Measurements from ENCODE around the gene PRPS2. TPM values are rescaled to one million over a fixed set of nuclear protein-coding genes. Genes with fewer than 3 reads are reported as not detected.

The PRPS2 gene
- polyA plus RNA-seq (ENCODE audit: insufficient read length in 4 of 4), result 100 to 1,000 TPM in 2 of 4 donors, 10 to 100 TPM in 2; 84.6 to 115 (median 101) TPM

- DNase-seq (ENCODE audit: low read depth in 4 of 4, low spot score in 2 of 4), result peak in 2 of 4 donors; percentile 36 to 40
Measured at GRCh38 chrX:12791257-12792228, at the start of gene PRPS2. Gene PRPS2 (plus strand): TSS chrX:12791412. CDS start chrX:12791498, 86 bp downstream.

- DNase-seq (ENCODE audit: low read depth in 4 of 4, low spot score in 2 of 4), result no peak
Measured at GRCh38 chrX:12741416-12741815, 49.8 kb upstream of the PRPS2 start.

DNA sequence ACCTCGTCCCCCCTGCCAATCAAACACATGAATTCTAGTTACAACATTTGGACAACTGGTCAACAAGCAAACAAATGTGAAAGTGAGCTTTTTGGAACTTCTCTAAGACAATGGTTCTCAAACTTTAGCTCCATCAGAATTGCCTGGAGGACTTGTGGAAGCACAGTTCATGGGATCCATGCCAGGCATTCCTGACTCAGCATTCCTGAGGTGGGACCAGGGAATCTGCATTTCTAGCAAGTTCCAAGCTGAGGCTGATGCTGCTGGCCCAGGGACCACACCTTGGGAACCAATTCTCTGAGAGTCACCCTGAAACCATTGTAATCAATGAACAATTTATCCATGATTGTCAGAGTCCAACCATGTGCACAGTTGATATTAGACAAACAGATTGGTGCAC, 43.8 kb upstream of the PRPS2 start:
- no peak for DNase-seq (ENCODE audit: low read depth in 4 of 4, low spot score in 2 of 4)

DNA sequence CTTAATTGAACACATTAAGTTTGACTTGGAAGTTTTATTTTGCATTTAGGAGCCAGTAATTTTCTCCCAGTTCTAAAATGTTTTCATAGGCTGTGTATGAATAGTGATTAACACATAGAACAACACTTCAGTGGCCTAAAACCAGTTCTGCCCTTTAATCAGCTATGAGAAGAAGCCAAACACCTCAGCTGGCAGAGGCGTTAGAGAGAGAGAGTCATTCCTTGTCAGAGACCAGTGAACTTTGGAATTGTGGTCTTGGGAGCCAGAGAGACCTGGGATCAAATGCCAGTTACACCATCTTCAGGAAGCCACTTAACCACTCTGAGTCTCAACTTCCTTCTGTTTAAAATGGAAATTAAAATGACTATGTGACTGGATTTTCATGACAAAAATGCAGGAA, 39.3 kb upstream of the PRPS2 start:
- DNase-seq (ENCODE audit: low read depth in 4 of 4, low spot score in 2 of 4), result no peak

GRCh38 chrX:12753366-12753765, 37.8 kb upstream of the PRPS2 start:
- no peak for DNase-seq (ENCODE audit: low read depth in 4 of 4, low spot score in 2 of 4)

DNA sequence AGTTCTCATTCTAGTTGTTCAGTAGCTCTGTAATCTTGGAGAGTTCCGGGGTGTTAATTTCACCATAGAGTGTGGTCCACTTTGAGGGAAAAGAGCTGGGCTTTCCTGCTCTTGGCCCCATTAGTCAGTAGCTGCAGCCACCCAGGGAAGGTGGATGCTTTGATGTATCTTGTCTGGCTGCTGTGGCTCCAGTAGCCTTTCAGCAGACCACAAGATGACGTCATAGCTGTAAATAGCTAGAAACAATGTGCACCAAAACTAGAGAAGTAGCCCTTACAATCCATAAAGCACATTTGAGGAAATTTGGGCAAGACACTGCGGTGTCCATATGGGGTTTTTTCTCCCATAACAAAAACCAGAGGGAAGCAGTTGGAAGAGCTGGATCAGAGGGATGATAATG, 32.9 kb upstream of the PRPS2 start:
- DNase-seq (ENCODE audit: low read depth in 4 of 4, low spot score in 2 of 4), result no peak

- no peak for DNase-seq (ENCODE audit: low read depth in 4 of 4, low spot score in 2 of 4)
Measured at GRCh38 chrX:12767856-12768255, 23.4 kb upstream of the PRPS2 start.

GRCh38 chrX:12768491-12768890, 22.7 kb upstream of the PRPS2 start:
- DNase-seq (ENCODE audit: low read depth in 4 of 4, low spot score in 2 of 4), result no peak

- DNase-seq (ENCODE audit: low read depth in 4 of 4, low spot score in 2 of 4), result no peak
Measured at GRCh38 chrX:12770440-12770839, 20.8 kb upstream of the PRPS2 start.

DNA sequence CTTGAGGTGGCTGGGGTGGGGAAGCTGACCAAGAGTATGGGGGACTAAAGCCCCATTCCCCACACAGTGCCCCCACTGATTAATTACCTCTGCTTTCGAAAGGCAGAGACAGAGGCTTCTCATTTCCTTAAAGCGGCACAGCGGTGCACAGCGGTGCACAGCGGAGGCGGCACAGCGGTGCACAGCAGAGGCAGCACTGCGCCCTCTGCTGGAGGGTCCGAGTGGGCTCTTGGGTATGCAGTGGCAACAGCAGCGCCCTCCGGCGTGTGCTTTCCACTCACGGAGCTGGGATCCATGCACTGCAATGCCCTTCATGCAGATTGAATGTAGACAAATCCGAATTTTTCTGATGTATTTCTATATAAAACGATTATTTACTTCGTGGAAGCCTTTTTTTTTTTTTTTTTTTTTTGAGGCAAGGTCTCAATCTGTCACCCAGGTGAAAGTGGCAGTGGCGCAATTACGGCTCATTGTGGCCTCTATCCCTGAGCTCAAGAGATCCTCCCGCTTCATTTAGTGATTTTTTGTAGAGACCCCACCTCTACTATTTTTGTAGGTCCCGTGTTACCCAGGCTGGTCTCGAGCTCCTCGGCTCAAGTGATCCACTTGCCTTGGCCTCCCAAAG, 19.7 kb upstream of the PRPS2 start:
- DNase-seq (ENCODE audit: low read depth in 4 of 4, low spot score in 2 of 4), result no peak

DNA sequence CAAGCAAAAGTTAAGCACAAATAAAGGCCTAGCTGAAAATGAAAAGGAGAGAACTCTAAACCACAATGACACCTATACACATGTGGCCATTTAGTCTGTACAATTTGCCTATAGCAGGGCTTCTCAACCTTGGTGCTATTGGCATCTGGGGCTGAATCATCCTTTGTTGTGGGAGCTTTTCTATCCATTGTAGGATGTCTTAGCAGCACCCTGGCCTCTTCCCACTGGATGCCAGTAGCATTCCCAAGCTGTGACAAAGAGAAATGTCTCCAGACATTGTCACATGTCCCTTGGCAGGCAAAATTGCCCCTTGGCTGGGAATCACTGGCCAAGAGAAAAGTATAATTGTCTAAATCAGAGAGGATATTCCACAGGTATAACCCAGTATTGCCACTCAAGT, 13.5 kb upstream of the PRPS2 start:
- DNase-seq (ENCODE audit: low read depth in 4 of 4, low spot score in 2 of 4), result no peak

DNA sequence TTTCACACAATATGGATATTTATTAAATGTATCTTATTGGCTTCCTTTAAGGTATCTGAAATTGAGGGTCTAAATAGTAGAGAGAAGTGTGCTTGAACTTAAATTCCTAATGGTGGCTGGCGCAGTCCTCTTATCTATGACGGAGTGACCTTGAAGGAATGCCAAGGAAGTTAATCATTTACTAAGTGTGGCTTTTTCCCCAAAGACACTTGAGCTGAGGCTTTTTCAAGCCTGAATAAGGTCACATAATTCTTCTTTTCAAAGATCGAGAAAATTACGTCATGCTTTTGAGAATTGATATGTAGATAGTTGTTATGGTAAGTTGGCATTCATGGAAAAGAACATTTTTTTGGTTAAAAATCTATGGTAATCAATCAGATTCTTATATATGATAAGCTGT, 11.7 kb upstream of the PRPS2 start:
- no peak for DNase-seq (ENCODE audit: low read depth in 4 of 4, low spot score in 2 of 4)

GRCh38 chrX:12788645-12789044, 2.6 kb upstream of the PRPS2 start:
- no peak for DNase-seq (ENCODE audit: low read depth in 4 of 4, low spot score in 2 of 4)

GRCh38 chrX:12789976-12790375, 1.2 kb upstream of the PRPS2 start:
- DNase-seq (ENCODE audit: low read depth in 4 of 4, low spot score in 2 of 4), result no peak

DNA sequence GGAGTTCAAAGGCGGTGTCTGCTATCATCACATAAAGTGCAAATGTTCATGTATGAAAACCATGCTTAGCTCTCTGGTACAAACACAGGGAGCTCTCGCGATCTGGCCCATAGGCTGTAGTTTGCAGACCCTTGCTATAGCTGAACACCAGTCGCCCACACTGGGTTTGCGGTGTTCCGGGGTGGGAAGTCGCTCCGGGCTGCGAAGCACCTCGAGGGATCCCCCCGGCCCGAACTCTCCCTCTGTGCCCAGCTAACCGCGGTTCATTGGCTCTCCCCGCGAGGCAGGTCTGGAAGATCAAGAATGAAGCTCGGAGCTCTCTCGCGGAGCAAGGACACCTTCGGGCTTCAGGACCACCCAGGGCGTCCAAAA, 341 bp upstream of the PRPS2 start:
- no peak for DNase-seq (ENCODE audit: low read depth in 4 of 4, low spot score in 2 of 4)

DNA sequence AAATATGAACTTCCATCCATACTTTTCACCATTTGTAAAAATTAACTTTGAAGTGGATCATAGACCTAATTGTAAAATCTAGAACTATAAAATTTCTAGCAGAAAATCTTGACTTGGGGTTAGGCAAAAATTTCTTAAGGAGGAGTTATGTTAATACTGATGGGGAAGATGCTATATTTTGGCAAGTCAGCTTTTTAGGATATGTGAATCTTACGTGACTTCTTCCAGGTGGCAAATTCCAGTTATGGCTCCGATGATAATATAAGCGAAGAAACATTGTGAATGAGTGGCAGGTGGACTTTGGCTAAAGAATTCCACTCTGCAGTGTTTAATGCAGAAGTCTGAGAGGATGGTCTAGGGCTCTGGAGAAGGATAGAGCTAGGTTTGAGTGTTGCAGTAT, 1.5 kb downstream of the PRPS2 start:
- no peak for DNase-seq (ENCODE audit: low read depth in 4 of 4, low spot score in 2 of 4)

DNA sequence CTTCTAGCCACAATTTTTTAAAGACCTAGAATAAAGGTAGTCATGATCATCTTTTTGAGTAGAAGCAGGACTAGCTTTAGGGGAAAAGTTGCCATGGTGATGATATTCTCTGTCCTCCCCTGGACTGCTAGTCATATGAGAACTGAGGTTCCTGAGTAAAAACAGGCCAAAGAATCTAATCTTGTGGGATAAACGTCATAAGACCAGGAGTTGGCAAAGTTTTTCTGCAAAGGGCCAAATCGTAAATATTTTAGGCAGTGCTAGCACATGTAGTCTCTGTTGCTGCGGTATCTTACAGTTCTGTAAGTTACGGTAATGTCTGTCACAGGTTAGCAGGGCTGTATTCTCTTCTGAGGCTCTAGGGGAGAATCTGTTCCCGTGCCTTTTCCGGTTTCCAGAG, 3.4 kb downstream of the PRPS2 start:
- no peak for DNase-seq (ENCODE audit: low read depth in 4 of 4, low spot score in 2 of 4)

DNA sequence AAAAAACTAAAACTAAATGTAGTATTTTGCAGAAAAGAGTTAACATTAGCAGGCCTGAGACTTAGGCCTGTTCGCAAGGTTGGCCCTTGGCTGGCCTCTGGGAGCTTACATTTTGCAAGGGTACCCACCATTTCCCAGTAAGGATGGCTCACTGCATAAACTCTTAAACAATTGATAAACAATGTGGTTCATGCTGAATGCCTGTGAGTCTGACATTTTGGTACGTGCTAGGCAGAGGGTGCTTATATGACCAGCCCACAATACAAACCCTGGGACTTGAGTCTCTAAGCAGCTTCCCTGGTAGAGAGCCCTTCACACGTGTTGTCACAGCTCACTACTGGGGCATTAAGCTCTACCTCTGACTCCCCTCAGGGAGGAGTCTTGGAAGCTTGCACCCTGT, 7.4 kb downstream of the PRPS2 start:
- no peak for DNase-seq (ENCODE audit: low read depth in 4 of 4, low spot score in 2 of 4)

DNA sequence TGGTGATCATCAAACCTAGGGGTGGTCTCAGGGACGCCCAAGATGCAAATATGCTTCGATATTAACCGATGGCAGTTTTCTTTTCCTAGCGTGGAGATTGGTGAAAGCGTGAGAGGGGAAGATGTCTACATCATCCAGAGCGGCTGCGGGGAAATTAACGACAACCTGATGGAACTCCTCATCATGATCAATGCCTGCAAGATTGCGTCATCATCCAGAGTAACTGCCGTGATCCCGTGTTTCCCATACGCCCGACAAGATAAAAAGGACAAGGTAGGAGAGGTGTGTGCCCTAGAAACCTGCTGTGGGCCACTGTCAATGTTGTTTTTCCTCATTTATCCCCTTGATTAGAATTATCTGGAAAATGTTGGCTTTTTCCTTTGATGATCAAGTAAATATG, 7.9 kb downstream of the PRPS2 start:
- no peak for DNase-seq (ENCODE audit: low read depth in 4 of 4, low spot score in 2 of 4)

GRCh38 chrX:12802741-12803140, 11.5 kb downstream of the PRPS2 start:
- no peak for DNase-seq (ENCODE audit: low read depth in 4 of 4, low spot score in 2 of 4)

DNA sequence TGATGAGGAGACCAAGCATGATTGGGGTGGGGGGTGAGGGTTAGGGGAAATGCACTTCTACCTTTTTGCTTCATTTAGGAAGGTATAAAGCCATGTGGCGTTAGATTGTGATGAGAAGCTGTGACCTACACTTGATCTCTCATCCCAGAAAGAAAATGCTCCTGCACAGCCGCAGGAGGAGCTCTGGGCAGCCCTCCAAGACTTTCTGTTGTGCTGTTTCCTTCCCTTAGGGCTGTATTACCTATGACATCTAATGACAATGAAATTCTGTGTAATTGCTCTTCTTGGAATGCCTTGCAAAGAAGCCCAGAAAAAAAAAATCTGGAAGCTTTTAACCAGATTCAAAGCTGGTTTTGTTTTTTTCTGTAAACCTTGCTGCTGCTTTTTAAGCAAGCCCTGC, 13.4 kb downstream of the PRPS2 start:
- DNase-seq (ENCODE audit: low read depth in 4 of 4, low spot score in 2 of 4), result no peak

DNA sequence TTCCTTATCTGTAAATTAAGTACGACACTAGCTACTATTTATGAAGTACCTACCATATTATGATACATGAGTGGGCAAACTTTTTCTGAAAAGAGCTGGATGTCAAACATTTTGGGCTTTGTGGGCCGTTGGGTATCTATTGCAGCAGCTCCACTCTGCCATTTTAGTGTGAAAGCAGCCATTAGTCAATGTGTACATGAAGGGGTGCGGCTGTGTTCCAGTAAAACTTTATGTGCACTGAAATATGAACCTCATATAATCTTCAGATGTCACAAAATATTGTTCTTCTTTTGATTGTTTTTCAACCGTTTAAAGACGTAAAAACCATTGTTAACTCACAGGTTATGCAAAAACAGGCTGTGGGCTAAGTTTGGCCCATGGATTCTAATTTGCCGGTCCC, 14.1 kb downstream of the PRPS2 start:
- DNase-seq (ENCODE audit: low read depth in 4 of 4, low spot score in 2 of 4), result no peak

Data from left renal cortex interstitium (tissue), 4 donors.